K562 (cell line): ENCODE measurements around the gene OR9Q1. TPM values are rescaled to one million over a fixed set of nuclear protein-coding genes. Genes with fewer than 3 reads are reported as not detected.

Experiments
- GABPA ChIP-seq: fragments of 200-800 bp; sonication (Bioruptor generic); conservative IDR thresholded peaks from 2 replicates; pipeline ENCODE4 v1.6.1; 2016; ENCODE audit warnings: low read depth, missing genetic modification characterization, missing compliant biosample characterization
- SMAD2 ChIP-seq: fragments of 150-350 bp; IDR thresholded peaks from 2 replicates; pipeline ENCODE4 v1.6.1; 2014; ENCODE audit warnings: low read depth, mild to moderate bottlenecking, low read length
- SP2 ChIP-seq: IDR thresholded peaks from 2 replicates; pipeline ENCODE4 v1.6.1; 2011; ENCODE audit warnings: mild to moderate bottlenecking, low read depth, low read length, moderate library complexity; ENCODE audit not compliant: poor library complexity, severe bottlenecking; ENCODE audit errors: extremely low read depth
- TARDBP ChIP-seq: fragments of 450-650 bp; IDR thresholded peaks from 2 replicates; pipeline ENCODE4 v1.6.1; 2016
- ZNF407 ChIP-seq: fragments of 450-650 bp; IDR thresholded peaks from 2 replicates; pipeline ENCODE4 v1.6.1; 2016; ENCODE audit warnings: low read depth
- ZNF408 ChIP-seq: fragments of 250-450 bp; sonication (Bioruptor Pico); IDR thresholded peaks from 2 replicates; pipeline ENCODE4 v1.4.0; 2020; ENCODE audit warnings: low read depth, mild to moderate bottlenecking, moderate library complexity
- ZNF609 ChIP-seq: sonication (generic); formaldehyde crosslinking; IDR thresholded peaks from 2 replicates; pipeline ENCODE4 v1.8.1; 2023; ENCODE audit warnings: missing genetic modification reagents, mild to moderate bottlenecking, borderline replicate concordance
- polyA plus RNA-seq, 8 experiments: library from polyadenylated mRNA; depleted of rRNA in 4 of 8; stranded (reverse) in 5 of 8; unstranded in 3 of 8; fragments of >200 nt; fragmentation: Nextera tagmentation in 2 of 8; fragmentation: Illumina TruSeq in 1 of 8; extraction: Ambion mirVana in 2 of 8; extraction: Trizol in 1 of 8; gene quantifications; 2 replicates each; pipeline versions ENCODE4 v1.2.1 to v1.2.3, GENCODE V29; 2011 to 2014; ENCODE audit warnings: inconsistent platforms in 1 of 8, missing spikeins in 1 of 8
- total RNA-seq, 7 experiments: library from RNA; depleted of rRNA in 6 of 7; stranded (reverse); fragments of >200 nt in 6 of 7; fragmentation: Illumina TruSeq in 2 of 7; extraction: Trizol in 2 of 7; gene quantifications; 2 replicates each; pipeline versions ENCODE4 v1.2.1 to v1.2.3, GENCODE V29; 2011 to 2021; ENCODE audit warnings: low replicate concordance in 1 of 7

Gene OR9Q1
- total and polyA plus RNA-seq, 9 of the 15 experiments (the other 6 are each of a cell fraction or from before 2014, with no cell fraction given) = not detected

GRCh38 chr11:58004664-58005063 lies 19.0 kb upstream of the OR9Q1 start (continued):
- TF ChIP-seq ZNF407 = no peak
- no peak for TF ChIP-seq SP2
- no peak for TF ChIP-seq TARDBP
- no peak for TF ChIP-seq ZNF609 (CRISPR knock-in tag)
- peak; percentile 55 for TF ChIP-seq GABPA
- no peak for TF ChIP-seq SMAD2
- TF ChIP-seq ZNF408 (CRISPR knock-in tag) = no peak
